GM23248 (cell line): ENCODE results near the gene GNG2. TPM values are rescaled to one million over a fixed set of nuclear protein-coding genes. Genes with fewer than 3 reads are reported as not detected.
"Not testable (repeated sequence)": the region's sequence is repeated elsewhere in the genome, so short reads cannot be mapped to it uniquely, and the experiment has no call there.

ENCODE experiments used
- DNase-seq: peaks from one replicate; pipeline ENCODE4 v3.0.0-alpha.2; 2015
- H2AFZ ChIP-seq: fragments of 200-600 bp; sonication (generic); 2 replicates; pipeline ENCODE4 v1.6.1; 2016; ENCODE audit warnings: antibody characterized with exemption
- H3F3A ChIP-seq: fragments of 200-600 bp; sonication (generic); 2 replicates; pipeline ENCODE4 v1.6.1; 2016; ENCODE audit warnings: mild to moderate bottlenecking, antibody characterized with exemption, mixed run types; ENCODE audit not compliant: insufficient read depth
- H3K27ac ChIP-seq: fragments of 200-600 bp; sonication (generic); 2 replicates; pipeline ENCODE4 v1.5.1; 2016; ENCODE audit warnings: mild to moderate bottlenecking
- H3K27me3 ChIP-seq: fragments of 200-600 bp; sonication (generic); replicated peaks from 2 replicates; pipeline ENCODE4 v1.6.1; 2016; ENCODE audit warnings: mild to moderate bottlenecking; ENCODE audit not compliant: insufficient read depth
- H3K36me3 ChIP-seq: fragments of 200-600 bp; sonication (generic); 2 replicates; pipeline ENCODE4 v1.6.1; 2016; ENCODE audit warnings: low read depth, mild to moderate bottlenecking
- H3K4me1 ChIP-seq: fragments of 200-600 bp; sonication (generic); 2 replicates; pipeline ENCODE4 v1.6.1; 2016; ENCODE audit warnings: mild to moderate bottlenecking; ENCODE audit not compliant: insufficient read depth
- H3K4me2 ChIP-seq: fragments of 200-600 bp; sonication (generic); one replicate; pipeline ENCODE4 v1.6.1; 2016; ENCODE audit warnings: mild to moderate bottlenecking; ENCODE audit not compliant: unreplicated experiment
- H3K4me3 ChIP-seq: fragments of 200-600 bp; sonication (generic); 2 replicates; pipeline ENCODE4 v1.5.1; 2016; ENCODE audit warnings: mild to moderate bottlenecking
- H3K79me2 ChIP-seq: fragments of 200-600 bp; sonication (generic); 2 replicates; pipeline ENCODE4 v1.6.1; 2016; ENCODE audit warnings: mild to moderate bottlenecking; ENCODE audit not compliant: insufficient read depth
- H3K9ac ChIP-seq: fragments of 200-600 bp; sonication (generic); 2 replicates; pipeline ENCODE4 v1.6.1; 2016; ENCODE audit warnings: mild to moderate bottlenecking
- H3K9me2 ChIP-seq: fragments of 200-600 bp; sonication (generic); 2 replicates; pipeline ENCODE4 v1.6.1; 2016; ENCODE audit warnings: mixed run types, mild to moderate bottlenecking, moderate library complexity; ENCODE audit not compliant: insufficient read depth
- H3K9me3 ChIP-seq: fragments of 200-600 bp; sonication (generic); one replicate; pipeline ENCODE4 v1.6.1; 2017; ENCODE audit warnings: low read depth
- H4K20me1 ChIP-seq: fragments of 200-600 bp; sonication (generic); 2 replicates; pipeline ENCODE4 v1.6.0; 2016; ENCODE audit not compliant: insufficient read depth
- EZH2 ChIP-seq: fragments of 200-600 bp; sonication (generic); IDR thresholded peaks from 2 replicates; pipeline ENCODE4 v1.6.1; 2018; ENCODE audit warnings: antibody characterized with exemption, mild to moderate bottlenecking; ENCODE audit not compliant: insufficient read depth, poor library complexity, severe bottlenecking
- EZH2phosphoT487 ChIP-seq: fragments of 200-600 bp; sonication (generic); IDR thresholded peaks from 2 replicates; pipeline ENCODE4 v1.6.1; 2018; ENCODE audit warnings: antibody characterized with exemption, moderate library complexity, mild to moderate bottlenecking, low read depth; ENCODE audit not compliant: insufficient read depth
- whole genome bisulfite sequencing, 2 experiments: methylation state at CpG; one replicate each; pipeline ENCODE4 v1.1.6; 2015 to 2017; ENCODE audit warnings: low lambda C conversion rate in 2 of 2, low coverage in 1 of 2; ENCODE audit errors: missing lambda C conversion rate in 2 of 2; 5-methylcytosine and 5-hydroxymethylcytosine counted together
- in situ Hi-C: fragments of 300-500 bp; cut with MboI; formaldehyde crosslinking; loops from 2 replicates; pipeline ENCODE4 v1.15.0; 2020
- polyA plus RNA-seq: library from polyadenylated mRNA; unstranded; fragments of >200 nt; fragmentation: Nextera tagmentation; extraction: Ambion mirVana; gene quantifications from 2 replicates; pipeline ENCODE4 v1.2.1, GENCODE V29; 2016
- total RNA-seq: library from RNA; depleted of rRNA; stranded (reverse); fragments of >200 nt; shearing (Covaris generic); gene quantifications from 2 replicates; pipeline ENCODE4 v1.2.3, GENCODE V29; 2014

GNG2 gene
- total and polyA plus RNA-seq, 2 experiments from 2014 or later: 13.8 to 16.5 TPM

DNA sequence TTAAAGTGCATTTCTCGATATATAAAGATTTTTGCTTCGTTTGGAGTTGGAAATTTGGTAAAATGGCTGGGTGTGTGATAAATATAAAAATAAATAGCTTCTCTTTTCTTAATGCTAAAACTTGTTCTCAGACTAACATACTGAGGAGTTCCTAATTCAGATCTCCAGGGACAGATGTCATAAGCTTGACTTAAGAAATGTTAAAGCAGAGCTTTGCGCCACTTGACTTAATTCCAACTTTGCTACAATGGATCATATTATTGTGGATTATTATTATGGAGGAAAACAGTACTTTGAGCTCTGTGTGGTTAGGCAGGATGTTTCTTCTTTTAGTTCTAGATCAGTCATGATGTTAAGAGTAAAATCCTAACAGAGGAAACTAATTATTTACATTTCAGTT, 33.8 kb downstream of the GNG2 start:
- DNase-seq: no peak
- H3K9ac ChIP-seq: no peak overlapping the region
- in situ Hi-C loops: no loop called here
- no peak overlapping the region for H3K27ac ChIP-seq
- H3K9me3 ChIP-seq: no peaks in the 10 kb centered on the region
- no peak overlapping the region for H2AFZ ChIP-seq
- no peaks in the 10 kb centered on the region for H3K27me3 ChIP-seq
- H3K79me2 ChIP-seq: no peaks in the 10 kb centered on the region
- H3K4me2 ChIP-seq: no peak overlapping the region
- TF ChIP-seq EZH2: no peak
- no peak for TF ChIP-seq EZH2phosphoT487
- H3F3A ChIP-seq: 0 out of 2 replicates have a peak, but pooled peaks cover 6% of the 10 kb centered on the region
- H3K4me3 ChIP-seq: no peak overlapping the region
- WGBS, 2 experiments: 95 to 96% methylated on average over 3 of the region's 3 CpGs
- H3K9me2 ChIP-seq: no peaks in the 10 kb centered on the region
- no peaks in the 10 kb centered on the region for H3K4me1 ChIP-seq
- H3K36me3 ChIP-seq: no peaks in the 10 kb centered on the region
- no peaks in the 10 kb centered on the region for H4K20me1 ChIP-seq

DNA sequence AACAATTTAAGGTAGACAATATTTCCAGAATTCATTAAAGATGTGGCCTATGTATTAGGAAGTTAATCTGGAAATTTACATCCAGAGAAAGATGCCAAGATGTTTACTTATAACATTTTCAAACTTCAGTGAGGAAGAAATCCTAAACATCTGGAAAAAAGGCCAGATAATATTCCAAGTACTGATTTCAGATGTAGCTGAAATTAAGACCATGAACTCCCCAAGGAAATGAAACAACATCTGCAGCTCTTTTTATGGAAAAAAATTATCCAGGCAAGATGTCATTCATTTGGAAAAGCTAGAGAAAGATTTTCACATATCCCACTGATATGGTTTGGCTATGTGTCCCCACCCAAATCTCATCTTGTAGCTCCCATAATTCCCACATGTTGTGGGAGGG, 35.0 kb downstream of the GNG2 start:
- Histone ChIP-seq H3K4me3 (no peak overlapping the region), H3F3A (no peaks in the 10 kb centered on the region), H2AFZ (no peak overlapping the region), H3K4me2 (no peak overlapping the region), H3K9ac (no peak overlapping the region), H4K20me1 (no peaks in the 10 kb centered on the region), H3K4me1 (no peaks in the 10 kb centered on the region), H3K9me2 (no peaks in the 10 kb centered on the region), H3K79me2 (no peaks in the 10 kb centered on the region), H3K27ac (no peak overlapping the region), H3K36me3 (no peaks in the 10 kb centered on the region), H3K9me3 (no peaks in the 10 kb centered on the region), H3K27me3 (no peaks in the 10 kb centered on the region)
- TF ChIP-seq EZH2phosphoT487 (no peak), EZH2 (no peak)
- no peak for DNase-seq
- in situ Hi-C loops: no loop called here

DNA sequence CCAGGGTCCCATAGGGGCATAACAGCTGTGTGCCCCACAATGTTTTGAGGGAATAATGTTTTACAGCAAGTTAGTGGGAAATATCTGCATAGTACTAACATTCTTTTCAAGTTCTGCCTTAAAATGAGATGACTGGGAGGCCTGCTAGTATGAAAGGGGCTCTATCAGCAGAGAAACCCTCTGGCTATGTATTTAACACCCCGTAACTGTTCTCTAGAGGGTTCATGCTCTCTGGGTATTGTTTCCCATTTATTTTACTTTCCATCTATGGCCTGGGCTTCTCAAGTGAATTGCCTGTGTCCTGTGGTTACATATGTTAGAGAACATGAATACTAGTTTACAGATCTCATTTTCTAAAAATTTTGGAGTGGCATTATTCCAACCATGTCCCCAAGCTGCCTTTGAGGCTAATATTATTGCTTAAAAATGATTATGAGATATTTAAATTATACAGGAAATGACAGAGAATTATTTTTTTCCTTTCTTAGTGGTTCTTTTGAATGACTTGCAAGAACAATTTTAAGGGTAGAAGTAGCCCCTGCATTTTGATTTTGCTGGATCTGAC, 37.5 kb downstream of the GNG2 start:
- Histone ChIP-seq H3K9ac (no peak overlapping the region), H3F3A (no peaks in the 10 kb centered on the region), H3K27ac (no peak overlapping the region), H3K27me3 (no peaks in the 10 kb centered on the region), H3K4me1 (no peaks in the 10 kb centered on the region), H2AFZ (no peak overlapping the region), H3K9me2 (no peaks in the 10 kb centered on the region), H3K4me2 (no peak overlapping the region), H3K4me3 (no peak overlapping the region), H4K20me1 (no peaks in the 10 kb centered on the region), H3K9me3 (no peaks in the 10 kb centered on the region), H3K79me2 (no peaks in the 10 kb centered on the region), H3K36me3 (no peaks in the 10 kb centered on the region)
- no peak for TF ChIP-seq EZH2phosphoT487
- no peak for TF ChIP-seq EZH2
- DNase-seq: no peak
- in situ Hi-C loops: no loop called here
- 100% methylated on average over 1 of the region's 1 CpG for WGBS, 2 experiments

DNA sequence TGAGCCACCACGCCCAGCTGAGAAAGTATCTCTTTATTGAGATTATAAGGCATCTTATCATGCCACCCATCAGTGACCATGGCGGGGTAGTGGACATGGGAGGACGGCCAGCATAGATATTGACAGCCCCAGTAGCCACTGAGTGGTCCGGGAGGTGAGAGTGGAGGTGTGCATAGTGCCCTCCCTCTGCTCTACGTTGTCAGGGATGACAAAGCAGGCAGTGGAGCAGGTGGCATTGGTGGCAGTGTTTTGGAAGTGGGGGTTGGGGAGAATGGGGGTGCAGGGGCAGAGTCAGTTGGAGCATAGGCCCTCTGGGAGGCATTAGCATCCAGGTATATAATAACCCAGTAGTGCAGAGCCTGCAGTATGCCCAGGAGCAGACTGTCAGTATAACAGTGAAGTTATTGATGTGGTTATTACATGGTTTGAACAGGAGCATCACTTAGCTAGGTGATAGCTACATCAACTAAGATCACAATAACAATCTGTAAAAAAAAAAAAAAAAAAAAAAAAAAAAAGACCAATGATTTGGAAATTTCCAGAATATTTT, 41.1 kb downstream of the GNG2 start:
- WGBS, 2 experiments: 96 to 98% methylated on average over 5 of the region's 5 CpGs
- Histone ChIP-seq H3K4me2 (no peak overlapping the region), H3K27me3 (no peaks in the 10 kb centered on the region), H3K27ac (no peak overlapping the region), H3K4me1 (peaks cover 14% of the 10 kb centered on the region), H3K79me2 (no peaks in the 10 kb centered on the region), H3K9me3 (no peaks in the 10 kb centered on the region), H3K4me3 (no peak overlapping the region), H3K9me2 (no peaks in the 10 kb centered on the region), H4K20me1 (no peaks in the 10 kb centered on the region), H2AFZ (no peak overlapping the region), H3F3A (peaks cover 16% of the 10 kb centered on the region), H3K36me3 (no peaks in the 10 kb centered on the region), H3K9ac (no peak overlapping the region)
- TF ChIP-seq EZH2 (no peak), EZH2phosphoT487 (no peak)
- DNase-seq: no peak
- in situ Hi-C loops: no loop called here

DNA sequence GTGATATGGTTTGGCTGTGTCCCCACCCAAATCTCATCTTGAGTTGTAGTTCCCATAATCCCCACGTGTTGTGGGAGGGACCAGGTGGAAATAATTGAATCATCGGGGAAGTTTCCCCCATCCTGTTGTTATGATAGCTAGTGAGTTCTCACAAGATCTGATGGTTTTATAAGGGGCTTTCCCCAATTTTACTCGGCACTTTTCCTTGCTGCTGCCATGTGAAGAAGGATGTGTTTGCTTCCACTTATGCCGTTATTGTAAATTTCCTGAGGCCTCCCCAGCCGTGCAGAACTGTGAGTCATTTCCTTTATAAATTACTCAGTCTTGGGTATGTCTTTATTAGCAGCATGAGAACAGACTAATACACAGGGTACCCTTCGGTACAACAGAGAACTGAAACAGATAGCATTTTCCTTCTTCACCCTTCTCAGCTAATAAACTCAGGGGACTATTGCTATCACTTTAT, 45.3 kb downstream of the GNG2 start:
- H3F3A ChIP-seq: peaks cover 16% of the 10 kb centered on the region
- H3K9me2 ChIP-seq, H3K27me3 ChIP-seq, H4K20me1 ChIP-seq, H3K9me3 ChIP-seq, H3K36me3 ChIP-seq, in situ Hi-C loops, H3K79me2 ChIP-seq: not testable (repeated sequence)
- H3K4me1 ChIP-seq: peaks cover 19% of the 10 kb centered on the region
- peak overlapping the region; percentile 46 for H3K4me3 ChIP-seq
- peak overlapping the region; percentile 56 for H2AFZ ChIP-seq
- H3K4me2 ChIP-seq: peak overlapping the region; percentile 61
- WGBS, 2 experiments: 17 to 20% methylated on average over 6 of the region's 6 CpGs
- H3K9ac ChIP-seq: peak overlapping the region; percentile 18; the same call in 1 of the 2 replicates
- DNase-seq: peak; percentile 80
- peak overlapping the region; percentile 41 for H3K27ac ChIP-seq
